Central memory CD4-positive, alpha-beta T cell (primary cell): ENCODE results near the gene SRRM2.
"Not testable (repeated sequence)": the region's sequence is repeated elsewhere in the genome, so short reads cannot be mapped to it uniquely, and the experiment has no call there.

Source experiments
- DNase-seq: peaks from one replicate; pipeline ENCODE4 v3.0.0; 2022

Gene SRRM2

DNA sequence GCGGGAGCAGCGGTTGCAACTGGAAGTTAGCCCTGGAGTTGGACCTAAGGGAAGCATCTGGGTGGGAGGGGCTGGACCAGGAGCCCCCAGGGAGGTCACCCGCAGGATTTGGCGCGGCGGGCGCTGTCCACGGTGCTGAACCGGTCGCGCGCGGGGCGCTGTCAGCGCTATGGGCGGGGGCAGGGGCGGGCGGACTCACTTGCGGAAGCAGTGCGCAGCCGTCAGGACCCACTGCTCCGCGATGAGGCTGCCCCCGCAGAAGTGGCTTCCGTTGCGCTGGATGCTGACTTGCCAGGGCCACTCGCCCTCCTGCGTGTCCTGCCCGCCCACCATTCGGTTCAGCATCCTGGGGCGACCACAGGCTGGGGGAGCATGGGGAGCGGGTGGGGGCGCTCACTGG lies 36.9 kb upstream of the SRRM2 start:
- DNase-seq = peak; percentile 76

DNA sequence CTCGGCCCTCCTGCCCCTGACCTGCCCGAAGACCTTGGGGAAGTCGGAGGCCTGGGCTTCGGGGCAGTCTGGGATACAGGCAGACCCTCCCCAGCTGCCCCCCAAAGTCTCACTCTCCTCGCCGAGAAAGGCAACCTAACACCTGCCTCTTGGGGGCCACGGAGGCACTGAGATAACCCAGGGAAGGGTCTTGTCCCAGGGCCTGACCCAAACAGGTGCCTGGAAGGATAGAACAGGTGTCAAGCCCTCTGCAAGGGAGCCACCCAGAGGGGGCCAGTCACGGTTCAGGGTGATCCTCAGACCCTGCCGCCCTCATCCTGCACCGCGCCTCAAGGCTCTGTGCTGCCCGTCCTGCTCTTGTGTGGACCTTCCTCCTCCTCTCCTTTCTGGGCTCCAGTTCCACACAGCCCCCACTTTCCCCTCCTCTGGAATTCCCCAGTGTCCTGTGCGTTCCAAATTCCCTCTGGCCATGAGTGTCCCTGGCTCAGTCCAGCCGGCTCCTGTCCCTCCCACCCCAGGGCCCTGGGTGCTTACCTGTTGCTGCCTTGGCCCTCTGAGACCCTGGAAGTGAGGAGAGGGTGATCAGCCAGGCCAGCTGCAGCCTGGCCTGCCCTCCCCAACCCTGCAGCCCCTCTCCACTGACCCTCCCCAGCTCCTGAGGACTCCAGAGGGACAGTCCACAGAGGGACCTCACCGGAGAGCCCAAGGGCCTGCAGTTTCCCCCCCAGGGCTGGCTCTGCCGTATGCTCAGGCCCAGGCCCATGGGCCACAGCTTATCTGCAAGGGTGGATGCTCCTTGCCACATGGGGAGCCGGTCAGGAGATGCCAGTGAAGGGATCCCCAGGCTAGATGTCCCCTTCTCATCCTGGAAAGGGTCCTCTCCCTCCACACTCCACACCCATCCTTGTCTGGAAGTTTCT lies 36.2 kb upstream of the SRRM2 start:
- no peak for DNase-seq

DNA sequence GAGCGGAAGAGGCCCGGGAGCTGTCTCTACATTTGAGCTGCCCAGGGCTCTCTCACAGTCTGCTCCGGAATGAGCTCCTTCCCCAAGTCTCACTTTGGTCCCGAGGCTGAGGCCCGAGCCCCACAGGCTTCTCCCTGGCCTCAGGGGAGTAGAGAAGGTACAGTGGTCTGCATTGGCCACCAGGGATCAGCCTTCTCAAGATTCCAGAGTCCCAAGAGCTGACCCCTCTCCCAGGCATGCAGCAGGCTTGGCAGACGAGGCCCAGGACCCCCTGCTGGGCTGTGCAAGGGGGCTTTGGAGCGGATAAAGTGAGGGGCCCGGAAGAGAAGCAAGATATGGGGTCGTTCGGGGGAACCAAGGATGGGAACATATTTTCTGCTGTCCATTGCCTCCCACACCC lies 35.5 kb upstream of the SRRM2 start:
- DNase-seq = no peak

DNA sequence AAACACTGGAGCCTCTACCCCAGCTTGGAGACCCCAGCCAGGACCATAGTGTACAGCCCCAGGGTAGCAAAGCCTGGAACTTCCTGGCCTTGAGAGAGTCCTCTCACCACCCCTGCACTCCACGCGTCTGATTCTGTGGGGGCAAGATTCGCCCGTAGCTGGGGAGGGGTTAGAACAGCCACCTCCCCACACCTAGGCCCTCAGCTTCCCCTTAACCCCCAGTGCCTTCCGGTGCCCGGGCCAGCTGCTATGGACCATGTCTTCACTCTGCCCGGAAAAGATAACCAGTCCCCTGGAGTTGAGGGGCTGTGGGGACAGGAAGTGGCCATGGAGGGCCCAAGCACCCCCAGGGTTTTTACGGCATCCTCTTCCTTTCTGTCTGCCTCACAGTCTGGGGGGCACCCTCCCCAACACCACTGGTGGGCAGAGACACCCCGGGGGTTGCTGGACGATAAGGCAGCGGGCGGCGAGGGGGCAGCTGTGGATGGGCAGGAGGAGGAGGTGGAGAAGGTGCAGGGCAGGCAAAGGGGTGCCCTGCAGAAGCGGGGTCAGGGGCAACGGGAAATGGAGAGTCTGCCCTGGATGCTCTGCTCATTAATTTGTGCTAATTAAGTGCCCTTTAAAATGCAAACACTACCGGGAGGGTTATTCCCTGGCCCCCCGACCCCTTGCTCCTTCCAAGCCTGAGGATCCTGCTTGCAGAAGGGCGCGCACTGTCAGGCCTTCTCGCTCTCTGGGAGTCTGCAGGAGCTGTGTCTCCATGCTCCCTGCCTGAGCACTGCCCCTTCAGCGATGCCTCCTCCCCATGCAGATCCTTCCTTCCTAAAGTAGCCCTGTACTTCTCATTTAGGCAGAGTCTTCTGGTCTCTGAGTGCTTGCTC lies 34.8 kb upstream of the SRRM2 start:
- no peak for DNase-seq

DNA sequence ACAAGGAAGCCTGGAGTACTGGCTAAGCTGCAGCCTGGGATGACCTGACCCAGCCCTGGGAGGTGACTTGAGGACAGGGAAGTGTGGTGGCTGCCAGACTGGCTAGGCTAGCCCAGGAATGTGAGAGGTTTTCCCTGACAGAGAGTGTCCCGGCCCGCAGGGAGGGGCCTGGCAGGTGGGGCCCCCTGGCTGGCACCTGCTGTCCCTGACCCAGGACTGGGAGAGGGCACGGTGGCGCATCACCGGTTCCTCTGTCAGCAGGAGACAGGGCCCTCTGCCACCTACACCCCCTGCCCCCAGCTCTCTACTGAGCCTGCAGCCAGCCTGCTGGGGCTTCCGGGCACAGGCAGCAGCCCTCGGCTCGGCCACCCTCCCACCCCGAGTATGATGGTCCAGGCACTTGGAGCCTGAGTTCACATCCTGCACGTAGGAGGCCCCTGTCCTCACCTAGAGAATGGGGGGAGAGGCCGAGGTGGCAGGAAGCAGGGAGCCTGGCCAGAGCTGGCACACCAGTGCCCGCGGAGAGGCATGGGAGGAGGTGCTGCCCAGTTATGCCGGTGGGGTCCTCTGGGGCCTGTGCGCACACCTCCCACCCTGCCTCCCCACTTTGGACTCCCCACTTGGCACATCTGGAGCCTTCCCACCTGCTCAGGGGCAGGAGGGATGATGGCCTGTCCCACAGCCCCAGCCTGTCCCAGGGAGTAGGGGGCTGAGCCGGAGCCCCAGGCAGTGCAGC lies 32.9 kb upstream of the SRRM2 start:
- DNase-seq = no peak

DNA sequence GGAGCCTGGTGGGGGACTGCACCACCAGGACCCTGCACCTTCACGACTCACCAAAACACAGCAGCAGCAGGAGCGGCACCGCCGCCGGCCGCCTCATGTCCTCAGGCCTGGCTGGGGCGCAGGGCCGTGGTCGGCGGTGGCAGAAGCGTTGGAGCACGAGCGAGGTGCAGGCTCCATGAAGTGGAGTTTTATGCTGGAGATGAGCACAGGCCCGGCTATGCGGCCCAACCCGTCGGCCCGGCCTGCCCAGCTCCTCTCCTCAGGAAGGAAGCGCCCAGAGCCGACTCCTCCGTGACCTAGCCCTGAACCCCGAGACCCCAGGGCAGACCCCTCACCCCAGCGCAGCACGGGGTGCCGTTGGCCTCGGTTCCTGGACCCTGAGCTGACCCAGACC lies 32.4 kb upstream of the SRRM2 start, which contains the start of gene PRSS27:
Gene PRSS27, minus strand, starts transcription at position 161 of the 394 bp plus-strand sequence. Its CDS starts 64 bp downstream, at position 97.
- DNase-seq = no peak

DNA sequence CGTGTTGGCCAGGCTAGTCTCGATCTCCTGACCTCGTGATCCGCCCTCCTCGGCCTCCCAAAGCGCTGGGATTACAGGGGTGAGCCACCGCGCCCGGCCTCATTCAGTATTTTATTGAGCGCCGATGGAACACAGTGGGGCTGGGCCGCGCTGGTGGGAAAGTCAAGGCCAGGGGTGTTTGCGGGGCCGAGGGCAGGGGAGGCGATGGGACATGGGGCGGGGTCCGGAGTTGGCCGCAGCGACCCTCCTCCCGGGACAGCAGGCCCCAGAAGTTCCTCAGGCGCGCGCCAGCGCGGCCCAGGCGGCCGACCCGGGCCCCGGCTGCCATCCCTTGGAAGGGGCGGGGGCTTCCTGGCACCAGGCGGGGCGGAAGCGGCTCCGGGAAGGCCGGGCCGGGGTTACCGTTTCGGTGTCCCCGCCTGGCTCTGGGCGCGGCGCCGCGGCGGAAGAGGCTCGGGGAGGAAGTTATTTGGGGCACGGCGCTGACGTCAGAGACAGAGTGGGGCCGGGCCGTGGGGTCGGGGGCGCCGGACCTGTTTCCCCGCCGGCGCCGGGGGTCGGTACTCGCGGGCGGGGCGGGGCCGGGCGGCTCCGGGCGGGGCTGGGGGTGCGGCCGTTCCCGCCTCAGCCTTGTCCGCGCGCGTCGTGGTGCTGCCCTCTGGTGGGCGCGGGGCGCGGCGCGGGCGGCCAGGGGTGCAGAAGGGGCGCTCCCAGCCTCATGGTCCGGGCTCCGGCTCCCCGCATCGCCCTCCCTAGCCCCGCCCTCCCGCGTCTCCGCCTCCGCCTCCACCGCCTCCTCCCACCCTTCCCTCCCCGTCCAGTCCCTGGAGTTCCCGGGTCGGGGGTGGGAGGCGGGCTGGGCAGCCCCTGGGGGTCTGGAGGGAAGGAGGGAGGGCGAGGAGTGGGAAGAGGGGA lies 31.5 kb upstream of the SRRM2 start:
- DNase-seq = peak; percentile 82

DNA sequence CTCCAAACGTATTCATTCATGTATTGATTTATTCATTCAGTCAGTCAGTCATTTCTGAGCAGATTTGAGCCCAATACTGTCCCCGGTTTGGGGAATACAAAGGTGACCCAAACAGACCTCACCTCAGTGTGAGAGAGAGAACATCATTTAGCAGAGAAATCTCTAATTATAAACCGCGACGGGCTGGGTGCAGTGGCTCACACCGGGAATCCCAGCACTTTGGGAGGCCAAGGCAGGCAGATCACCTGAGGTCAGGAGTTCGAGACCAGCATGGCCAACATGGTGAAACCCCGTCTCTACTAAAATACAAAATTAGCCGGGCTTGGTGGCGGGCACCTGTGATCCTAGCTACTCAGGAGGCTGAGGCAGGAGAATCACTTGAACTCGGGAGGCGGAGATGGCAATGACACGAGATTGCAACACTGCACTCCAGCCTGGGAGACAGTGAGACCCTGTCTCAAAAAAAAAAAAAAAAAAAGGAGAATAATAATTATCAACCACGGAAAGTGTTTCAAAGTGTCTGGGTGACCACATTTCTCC lies 30.7 kb upstream of the SRRM2 start:
- not testable (repeated sequence) for DNase-seq

DNA sequence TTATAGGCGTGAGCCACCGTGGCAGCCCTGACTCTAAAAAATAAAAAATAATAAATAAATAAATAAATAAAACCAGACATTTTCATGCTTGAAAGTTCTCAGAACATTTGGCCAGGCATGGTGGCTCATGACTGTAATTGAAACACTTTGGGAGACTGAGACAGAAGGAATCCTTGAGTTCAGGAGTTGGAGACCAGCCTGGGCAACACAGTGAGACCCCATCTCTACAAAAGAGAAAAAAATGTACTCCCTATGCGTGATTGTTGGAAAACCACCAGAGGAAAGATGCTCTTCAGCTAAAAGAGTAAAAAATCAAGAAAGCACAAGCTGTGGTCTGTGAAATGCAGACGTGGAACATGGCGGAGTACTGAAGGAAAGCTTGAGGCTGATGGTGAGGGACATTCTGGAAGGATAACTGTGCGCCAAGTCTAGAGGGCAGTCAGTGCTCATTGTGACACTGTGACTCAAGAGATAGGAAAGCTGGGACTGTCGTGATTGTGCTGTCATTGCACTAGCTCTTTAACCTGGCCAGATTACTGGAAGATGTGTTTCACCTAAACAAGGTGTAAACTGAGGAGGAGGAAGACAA lies 28.3 kb upstream of the SRRM2 start:
- DNase-seq = no peak

DNA sequence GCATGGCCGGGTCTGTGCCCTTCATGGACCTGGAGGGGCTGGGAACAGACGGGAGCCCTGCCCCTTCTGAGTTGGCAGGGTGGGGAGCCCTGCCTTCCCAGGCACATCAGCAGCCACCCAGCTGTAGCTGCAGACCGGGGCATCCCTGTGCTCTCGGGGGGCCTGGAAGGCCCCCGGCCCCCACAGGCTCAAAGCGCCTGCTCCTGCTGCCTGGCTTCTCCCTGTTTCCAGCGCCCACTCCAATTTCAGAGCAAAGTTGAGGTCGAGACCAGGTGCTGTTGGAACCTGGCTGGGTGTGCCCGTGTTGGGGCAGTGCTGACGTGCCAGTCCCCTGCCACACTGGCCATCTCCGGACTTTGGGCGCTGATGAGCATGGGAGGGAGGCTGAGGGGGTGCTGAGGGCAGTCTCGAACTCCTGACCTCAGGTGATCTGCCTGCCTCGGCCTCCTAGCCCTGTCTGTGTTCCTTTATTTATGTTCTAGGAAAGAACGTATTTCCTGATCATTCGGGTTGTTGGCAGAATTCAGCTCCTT lies 27.6 kb upstream of the SRRM2 start:
- no peak for DNase-seq

DNA sequence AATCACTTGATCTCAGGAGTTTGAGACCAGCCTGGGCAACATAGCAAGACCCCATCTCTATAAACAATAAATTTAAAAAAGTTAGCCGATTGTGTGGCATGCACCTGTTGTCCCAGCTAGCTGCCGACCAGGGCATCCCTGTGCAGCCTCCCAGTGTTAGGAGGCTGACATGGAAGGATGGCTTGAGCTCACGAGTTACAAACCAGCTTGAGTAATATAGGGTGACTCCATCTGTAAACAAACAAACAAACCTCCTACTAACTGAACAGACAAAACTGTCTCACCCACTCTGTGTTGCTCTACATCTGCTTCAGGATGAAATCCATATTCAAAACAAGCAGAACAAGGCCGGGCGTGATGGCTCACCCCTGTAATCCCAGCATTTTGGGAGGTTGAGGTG lies 25.5 kb upstream of the SRRM2 start:
- DNase-seq = no peak

DNA sequence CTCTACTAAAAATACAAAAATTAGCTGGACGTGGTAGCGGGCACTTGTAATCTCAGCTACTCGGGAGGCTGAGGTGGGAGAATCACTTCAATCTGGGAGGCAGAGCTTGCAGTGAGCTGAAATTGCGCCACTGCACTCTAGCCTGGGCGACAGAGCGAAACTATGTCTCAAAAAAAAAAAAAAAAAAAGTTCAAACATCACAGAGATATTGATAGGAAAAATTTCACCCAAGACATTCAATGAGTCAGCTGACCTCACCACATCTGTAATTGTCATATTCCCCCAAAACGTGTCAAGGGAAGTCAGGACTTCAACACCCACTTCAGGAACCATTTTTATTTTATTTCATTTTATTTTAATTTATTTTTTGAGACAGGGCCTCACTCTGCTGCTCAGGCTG lies 24.4 kb upstream of the SRRM2 start:
- DNase-seq = no peak

DNA sequence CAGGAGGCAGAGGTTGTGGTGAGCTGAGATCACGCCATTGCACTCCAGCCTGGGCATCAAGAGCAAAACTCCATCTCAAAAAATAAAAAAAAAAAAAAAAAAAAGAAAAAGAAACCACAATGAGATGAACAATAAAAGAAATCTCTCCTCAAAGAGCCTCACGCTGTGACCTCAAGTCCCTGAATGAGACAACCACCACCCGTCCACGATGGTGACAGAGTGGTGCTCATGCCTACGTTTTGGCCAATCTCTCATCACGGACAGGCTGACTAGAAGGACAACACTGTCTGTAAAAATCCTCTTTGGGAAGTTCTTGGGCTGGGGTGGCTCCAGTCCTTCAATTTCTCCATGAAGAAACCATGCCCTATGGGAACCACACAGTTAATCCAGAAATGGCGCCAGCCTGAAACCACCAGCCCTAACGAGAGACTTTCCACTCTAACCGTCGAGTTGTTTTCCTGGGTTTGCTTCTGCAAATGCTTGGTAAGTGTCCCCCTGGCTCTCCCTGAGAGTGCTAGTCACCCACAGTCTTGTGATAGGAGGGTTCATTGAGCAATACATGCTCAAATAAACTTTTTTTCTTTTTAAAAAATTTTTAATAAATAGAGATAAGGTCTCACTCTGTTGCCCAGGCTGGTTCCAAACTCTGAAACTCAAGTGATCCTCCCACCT lies 17.5 kb upstream of the SRRM2 start:
- no peak for DNase-seq

DNA sequence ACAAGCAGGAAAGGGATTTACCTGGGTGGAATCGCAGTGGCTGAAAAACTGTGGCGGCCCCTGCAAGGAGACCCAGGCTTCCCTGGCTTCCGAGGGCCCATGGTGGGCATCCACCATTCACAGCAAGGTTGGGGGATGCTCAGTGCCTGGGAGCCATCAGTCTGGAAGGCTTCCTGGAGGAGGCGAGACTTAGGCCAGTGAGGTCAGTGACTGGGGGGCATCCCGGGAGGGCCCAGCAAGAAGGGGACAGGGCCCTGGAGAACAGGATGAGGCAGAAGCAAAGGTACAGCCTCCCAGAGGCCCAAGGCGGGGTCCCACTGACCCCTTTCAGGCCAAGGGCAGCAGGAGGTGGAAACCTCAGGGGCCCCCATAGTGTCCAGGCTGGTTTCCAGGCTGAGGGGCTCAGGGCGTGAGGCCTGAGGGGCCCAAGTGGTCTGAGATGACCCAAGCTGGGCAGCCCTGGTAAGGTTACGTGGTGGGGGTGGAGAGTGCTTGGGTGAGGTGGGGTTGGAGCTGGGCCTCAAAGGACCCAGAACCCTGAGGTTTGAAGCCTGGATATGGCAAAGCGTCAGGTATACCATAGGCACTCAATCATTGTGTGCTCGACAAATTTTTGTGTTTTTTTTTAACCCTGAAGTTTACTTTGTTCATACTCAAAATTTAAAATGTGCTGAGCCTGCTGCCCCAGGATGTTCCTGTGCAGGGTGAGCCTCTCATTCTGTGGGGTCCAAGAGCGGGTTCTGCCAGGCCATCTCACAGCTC lies 15.8 kb upstream of the SRRM2 start:
- DNase-seq = no peak

DNA sequence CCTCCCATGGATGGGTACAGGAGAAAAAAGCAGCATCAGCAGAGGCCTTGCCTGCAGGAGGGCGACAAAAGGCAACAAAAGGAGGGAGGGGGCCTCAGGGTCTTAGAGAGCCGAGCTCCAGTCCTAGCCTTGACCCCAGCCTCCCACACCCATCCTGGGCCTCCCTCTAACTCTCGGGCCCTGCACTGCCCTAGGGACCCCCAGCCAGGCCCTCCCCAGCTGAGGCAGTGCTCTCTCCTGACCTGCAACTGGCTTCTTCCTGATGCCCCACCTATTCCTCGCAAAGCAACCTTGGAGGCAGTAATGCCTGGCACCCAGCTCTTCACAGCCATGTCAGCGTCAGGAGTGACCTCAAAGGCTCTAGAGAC lies 15.2 kb upstream of the SRRM2 start:
- no peak for DNase-seq

DNA sequence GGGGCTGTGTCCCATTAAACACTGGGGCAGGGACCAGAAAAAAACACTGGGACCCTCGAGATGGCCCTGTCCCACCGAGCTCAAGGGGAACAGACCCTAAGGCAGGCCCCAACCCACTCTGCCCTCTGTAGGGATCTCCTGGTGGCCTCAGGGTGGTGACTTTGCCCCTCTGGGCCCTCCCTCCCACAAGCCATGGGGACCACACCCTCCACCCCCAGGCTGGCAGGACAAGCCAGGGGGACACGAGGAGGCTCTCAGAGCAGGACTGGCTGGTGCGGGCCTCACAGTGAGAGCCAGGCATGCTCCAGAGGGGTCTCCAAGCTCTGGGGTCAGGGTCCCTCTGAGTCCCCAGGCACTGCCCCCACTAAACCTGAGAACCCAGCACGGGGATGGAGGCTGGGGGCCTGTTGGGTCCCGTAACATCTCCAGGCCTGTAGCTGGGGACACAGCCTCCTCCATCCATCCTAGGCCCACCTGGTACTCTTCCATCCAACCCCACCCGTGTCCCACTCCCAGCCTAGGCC lies 14.5 kb upstream of the SRRM2 start:
- no peak for DNase-seq

DNA sequence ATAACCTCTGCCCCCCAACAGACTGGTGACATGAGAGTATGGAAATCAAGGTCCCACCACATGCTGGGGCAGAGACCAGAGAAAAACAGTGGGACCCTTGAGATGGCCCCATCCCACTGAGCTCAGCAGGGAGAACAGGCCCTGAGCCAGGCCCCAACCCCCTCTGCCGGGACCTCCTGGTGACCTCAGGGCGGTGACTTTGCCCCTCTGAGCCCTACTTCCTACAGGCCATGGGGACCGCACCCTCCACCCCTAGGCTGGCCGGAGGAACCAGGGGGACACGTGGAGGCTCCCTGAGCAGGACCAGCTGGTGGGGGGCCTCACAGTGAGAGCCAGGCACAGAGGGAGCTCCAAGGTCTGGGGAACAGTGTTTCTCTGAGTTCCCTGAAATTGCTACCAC lies 13.8 kb upstream of the SRRM2 start:
- DNase-seq = no peak

DNA sequence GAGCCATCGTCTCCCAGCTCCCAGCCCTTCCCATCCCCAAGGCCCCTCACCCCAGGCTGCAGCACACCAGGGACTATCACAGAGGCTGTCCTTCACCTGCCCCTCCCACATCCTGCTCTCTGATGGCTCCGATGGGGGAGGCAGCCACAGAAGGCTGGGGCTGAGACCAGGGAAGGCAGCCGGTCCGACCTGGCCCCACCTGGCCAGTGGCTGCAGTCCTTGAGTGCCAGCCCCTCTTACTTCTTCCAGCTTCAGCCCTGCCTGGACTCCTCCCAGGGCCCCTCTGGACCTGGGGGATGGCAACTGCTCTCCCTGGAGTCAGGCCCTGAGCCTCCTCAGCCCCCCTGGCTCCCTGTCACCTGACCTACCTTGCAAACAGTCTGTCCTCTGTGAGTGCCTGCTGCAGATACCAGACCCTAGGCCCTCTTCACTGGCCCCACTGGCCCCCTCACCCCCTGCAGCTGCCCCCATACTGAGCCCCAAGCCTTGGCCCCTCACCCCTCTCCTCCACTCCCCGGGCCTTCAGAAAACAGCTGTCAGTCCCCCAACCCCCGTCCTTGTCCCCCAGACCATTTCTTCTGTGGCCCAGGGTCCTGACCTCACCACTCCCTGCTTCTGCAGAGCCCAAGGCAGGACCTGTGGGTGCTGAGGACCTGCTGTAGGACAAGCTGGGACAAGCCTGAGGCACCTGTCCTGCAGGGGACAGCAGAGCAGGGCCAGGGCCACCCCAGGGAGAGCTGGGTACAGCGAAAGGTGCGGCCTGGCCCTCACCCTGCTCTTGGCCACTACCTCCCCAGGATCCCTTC lies 12.6 kb upstream of the SRRM2 start:
- no peak for DNase-seq
